GM12873 (cell line): Measurements from ENCODE around the gene RARS2.

Source experiments
- TF ChIP-seq, protein P1 (sequence below): IDR thresholded peaks from 2 replicates; pipeline ENCODE4 v1.5.1; 2012; ENCODE audit warnings: low read depth, mild to moderate bottlenecking, moderate library complexity, low read length, control low read depth; ENCODE audit not compliant: insufficient read depth; ENCODE audit errors: missing control alignments

The RARS2 gene

DNA sequence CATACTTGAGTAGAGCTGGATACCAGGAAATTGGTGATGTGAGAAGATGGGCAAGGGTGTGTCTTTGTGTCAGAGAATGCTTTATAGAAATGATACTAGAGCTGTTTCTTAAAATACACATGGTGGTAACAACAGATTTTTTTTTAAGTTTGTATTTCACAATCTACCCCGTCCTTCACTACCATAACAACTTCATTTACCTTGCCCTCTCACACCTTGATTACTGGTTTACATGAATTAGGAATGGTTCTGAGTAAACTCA lies 45.4 kb downstream of the RARS2 start:
- TF ChIP-seq, protein P1, sequence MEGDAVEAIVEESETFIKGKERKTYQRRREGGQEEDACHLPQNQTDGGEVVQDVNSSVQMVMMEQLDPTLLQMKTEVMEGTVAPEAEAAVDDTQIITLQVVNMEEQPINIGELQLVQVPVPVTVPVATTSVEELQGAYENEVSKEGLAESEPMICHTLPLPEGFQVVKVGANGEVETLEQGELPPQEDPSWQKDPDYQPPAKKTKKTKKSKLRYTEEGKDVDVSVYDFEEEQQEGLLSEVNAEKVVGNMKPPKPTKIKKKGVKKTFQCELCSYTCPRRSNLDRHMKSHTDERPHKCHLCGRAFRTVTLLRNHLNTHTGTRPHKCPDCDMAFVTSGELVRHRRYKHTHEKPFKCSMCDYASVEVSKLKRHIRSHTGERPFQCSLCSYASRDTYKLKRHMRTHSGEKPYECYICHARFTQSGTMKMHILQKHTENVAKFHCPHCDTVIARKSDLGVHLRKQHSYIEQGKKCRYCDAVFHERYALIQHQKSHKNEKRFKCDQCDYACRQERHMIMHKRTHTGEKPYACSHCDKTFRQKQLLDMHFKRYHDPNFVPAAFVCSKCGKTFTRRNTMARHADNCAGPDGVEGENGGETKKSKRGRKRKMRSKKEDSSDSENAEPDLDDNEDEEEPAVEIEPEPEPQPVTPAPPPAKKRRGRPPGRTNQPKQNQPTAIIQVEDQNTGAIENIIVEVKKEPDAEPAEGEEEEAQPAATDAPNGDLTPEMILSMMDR, result no peak

DNA sequence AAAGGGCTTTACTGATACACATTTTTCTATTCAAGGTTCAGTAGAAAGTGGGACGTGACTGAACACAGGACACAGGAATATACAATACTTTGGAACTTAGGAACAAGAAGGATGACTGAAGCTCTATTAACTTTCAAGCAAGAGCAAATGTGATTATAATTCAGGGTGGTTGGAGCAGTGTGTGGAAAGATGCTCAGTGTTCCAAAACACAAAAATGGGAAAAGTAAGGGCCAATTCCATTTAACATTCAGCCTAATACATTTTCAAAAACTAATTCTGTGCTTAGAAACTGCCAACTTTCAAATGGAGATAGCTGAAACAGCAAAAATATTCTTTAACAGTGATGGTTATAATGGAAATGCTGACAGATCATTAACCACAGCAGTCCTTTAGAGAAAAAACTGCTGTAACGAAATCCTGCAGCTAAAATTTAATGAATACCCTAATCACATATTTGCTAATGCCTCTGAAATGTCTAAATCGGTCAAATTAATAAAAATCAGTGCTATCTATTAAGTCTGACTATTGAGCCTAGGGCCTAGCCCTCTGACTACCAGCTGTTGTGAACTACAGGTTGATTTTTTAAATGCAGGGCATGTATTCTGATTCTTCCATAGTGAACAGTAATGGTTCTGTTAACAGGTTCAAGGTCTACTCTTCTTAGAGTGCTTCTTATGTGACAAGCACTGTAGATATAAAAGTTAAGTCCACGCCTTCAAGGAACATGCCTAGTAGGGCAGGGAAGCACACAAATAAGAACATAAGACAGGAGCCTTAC lies 45.9 kb downstream of the RARS2 start:
- TF ChIP-seq, protein P1, result no peak

DNA sequence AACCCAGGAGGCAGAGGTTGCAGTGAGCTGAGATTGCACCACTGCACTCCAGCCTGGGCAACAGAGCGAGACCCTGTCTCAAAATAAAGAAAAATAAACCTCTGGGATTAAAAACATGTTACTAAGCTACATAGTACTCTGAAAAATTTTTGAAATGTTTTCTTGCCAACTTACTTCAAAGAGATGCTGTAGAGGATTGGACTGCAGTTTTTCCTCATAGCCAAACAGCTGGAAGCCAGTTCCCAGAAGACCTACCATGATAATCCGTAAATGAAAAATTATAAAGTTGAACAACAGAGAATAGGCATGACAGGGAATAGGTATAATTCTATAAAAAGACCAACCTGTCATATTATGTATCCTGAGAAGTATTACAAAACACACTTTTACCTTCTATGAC lies 48.0 kb downstream of the RARS2 start:
- TF ChIP-seq, protein P1, result no peak

DNA sequence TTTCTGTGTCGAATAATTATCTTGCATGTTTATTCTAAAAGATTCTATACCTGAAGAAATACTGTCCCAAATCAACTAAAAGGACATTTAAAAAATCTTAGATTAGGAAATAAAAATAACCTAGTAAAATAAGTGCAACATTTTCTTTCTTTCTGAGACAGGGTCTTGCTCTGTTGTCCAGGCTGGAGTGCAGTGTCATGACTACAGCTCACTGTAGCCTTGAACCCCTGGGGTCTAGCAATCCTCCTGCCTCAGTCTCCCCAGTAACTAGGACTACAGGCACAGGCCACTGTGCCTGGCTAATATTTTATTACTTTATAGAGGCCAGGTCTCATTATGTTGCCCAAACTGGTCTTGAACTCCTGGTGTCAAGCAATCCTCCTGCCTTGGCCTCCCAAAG lies 48.7 kb downstream of the RARS2 start:
- TF ChIP-seq, protein P1, result no peak

DNA sequence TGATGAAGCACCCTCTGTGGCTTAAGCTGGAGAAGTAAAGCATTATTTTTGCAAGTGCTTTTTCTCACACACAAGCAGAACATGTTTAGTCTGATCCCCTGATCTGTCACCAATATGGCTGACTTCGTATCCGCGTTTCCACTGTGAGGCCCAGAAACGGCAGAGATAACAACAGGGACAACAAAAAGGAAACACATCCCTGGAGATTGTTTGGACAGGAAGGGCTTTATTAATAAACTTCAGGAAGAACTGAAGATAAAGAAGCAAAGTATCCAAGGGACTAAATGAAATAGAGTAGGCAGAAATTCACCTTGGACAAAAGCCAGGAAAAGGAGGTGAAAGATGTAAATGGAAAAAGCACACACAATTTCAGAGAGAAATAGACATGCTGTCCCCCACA lies 49.2 kb downstream of the RARS2 start:
- TF ChIP-seq, protein P1, result no peak

DNA sequence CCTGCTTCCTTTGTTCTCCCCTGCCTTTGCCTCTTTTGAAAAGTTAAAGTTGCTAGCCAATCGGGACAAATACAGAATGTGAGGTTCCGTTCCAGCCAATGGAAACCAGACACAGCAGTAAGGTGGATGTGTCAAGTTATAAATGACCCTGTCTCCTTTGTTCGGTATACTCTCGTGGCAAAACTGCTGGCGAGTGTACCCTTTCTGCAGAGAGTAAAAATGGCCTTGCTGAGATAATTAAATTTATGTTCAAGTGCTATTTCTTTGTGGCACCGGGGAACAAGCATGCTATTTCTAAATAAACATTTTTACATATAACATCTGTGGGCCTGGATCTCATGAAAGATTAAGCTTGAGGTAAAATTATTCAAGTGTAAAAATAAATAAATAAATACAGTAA lies 50.2 kb downstream of the RARS2 start:
- TF ChIP-seq, protein P1, result no peak

DNA sequence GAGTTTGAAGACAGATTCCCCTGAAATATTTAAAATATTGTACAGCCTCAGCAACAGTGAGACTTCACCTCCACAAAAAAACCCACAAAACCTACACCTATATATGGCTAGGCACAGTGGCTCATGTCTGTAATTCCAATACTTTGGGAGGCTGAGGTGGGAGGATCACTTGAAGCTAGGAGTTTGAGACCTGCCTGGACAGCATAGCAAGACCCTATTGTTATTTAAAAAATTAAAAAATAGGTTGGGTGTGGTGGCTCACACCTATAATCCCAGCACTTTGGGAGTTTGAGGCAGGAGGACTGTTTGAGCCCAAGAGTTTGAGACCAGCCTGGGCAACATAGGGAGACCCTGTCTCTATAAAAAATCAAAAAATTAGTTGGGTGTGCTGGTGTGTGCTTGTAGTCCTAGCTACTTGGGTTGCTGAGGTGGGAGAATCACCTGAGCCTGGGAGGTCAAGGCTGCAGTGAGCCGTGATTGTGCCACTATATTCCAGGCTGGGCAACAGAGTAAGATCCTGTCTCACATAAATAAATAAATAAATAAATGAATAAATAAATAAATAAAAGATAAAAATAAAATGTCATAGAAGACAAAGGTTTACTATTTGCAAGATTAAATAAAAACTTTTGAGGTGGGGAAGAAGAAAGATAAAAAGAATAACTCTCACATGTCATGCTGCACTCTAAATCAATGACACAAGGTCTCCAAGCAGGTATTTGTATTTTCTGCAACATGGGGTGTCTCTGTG lies 51.1 kb downstream of the RARS2 start:
- TF ChIP-seq, protein P1, result no peak
